DOHH2 (cell line): Measurements from ENCODE around the gene CTSG.
"Not testable (repeated sequence)": the region's sequence is repeated elsewhere in the genome, so short reads cannot be mapped to it uniquely, and the experiment has no call there.

ENCODE experiments used
- H3F3A ChIP-seq: fragments of 200-600 bp; sonication (generic), shearing (Covaris generic); 2 replicates; pipeline ENCODE4 v1.6.0; 2016; ENCODE audit warnings: antibody characterized with exemption, mild to moderate bottlenecking; ENCODE audit not compliant: control insufficient read depth, insufficient read depth
- H3K27ac ChIP-seq: fragments of 200-600 bp; sonication (generic); 2 replicates; pipeline ENCODE4 v1.5.1; 2014; ENCODE audit warnings: low read depth, mild to moderate bottlenecking, low read length, moderate library complexity
- H3K27me3 ChIP-seq: fragments of 200-600 bp; sonication (generic); 2 replicates; pipeline ENCODE4 v1.6.1; 2014; ENCODE audit warnings: mild to moderate bottlenecking, low read length, mixed read lengths; ENCODE audit not compliant: control insufficient read depth
- H3K36me3 ChIP-seq: fragments of 200-600 bp; sonication (generic); 2 replicates; pipeline ENCODE4 v1.6.1; 2014; ENCODE audit warnings: mild to moderate bottlenecking, low read length, moderate library complexity, mixed read lengths; ENCODE audit not compliant: control insufficient read depth
- H3K4me1 ChIP-seq: fragments of 200-600 bp; sonication (generic); 2 replicates; pipeline ENCODE4 v1.6.1; 2014; ENCODE audit warnings: mild to moderate bottlenecking, low read length, mixed read lengths; ENCODE audit not compliant: control insufficient read depth
- H3K4me2 ChIP-seq: fragments of 200-600 bp; sonication (generic); 2 replicates; pipeline ENCODE4 v1.6.0; 2014; ENCODE audit warnings: mild to moderate bottlenecking, low read length, moderate library complexity
- H3K4me3 ChIP-seq: fragments of 200-600 bp; sonication (generic); 2 replicates; pipeline ENCODE4 v1.5.1; 2014; ENCODE audit warnings: mild to moderate bottlenecking, low read length, mixed read lengths
- H3K79me2 ChIP-seq: fragments of 200-600 bp; sonication (generic); 2 replicates; pipeline ENCODE4 v1.6.1; 2014; ENCODE audit warnings: mild to moderate bottlenecking, low read length, mixed read lengths; ENCODE audit not compliant: control insufficient read depth
- H3K9me2 ChIP-seq: fragments of 200-600 bp; sonication (generic); replicated peaks from 2 replicates; pipeline ENCODE4 v1.6.1; 2014; ENCODE audit warnings: mild to moderate bottlenecking, low read length, mixed read lengths; ENCODE audit not compliant: control insufficient read depth
- H3K9me3 ChIP-seq: fragments of 200-600 bp; sonication (generic); 2 replicates; pipeline ENCODE4 v1.6.1; 2014; ENCODE audit warnings: antibody characterized with exemption, low read length, mixed read lengths; ENCODE audit not compliant: control insufficient read depth, insufficient read depth
- H4K20me1 ChIP-seq: fragments of 200-600 bp; sonication (generic); 2 replicates; pipeline ENCODE4 v1.6.0; 2014; ENCODE audit warnings: low read depth, mild to moderate bottlenecking, antibody characterized with exemption, low read length, moderate library complexity; ENCODE audit not compliant: control insufficient read depth, insufficient read depth
- EZH2phosphoT487 ChIP-seq: fragments of 200-600 bp; sonication (generic); IDR thresholded peaks from 2 replicates; pipeline ENCODE4 v1.6.1; 2017; ENCODE audit warnings: borderline replicate concordance, mild to moderate bottlenecking, antibody characterized with exemption, low read length, moderate library complexity, mixed read lengths
- TF ChIP-seq, protein P1 (sequence below): fragments of 200-600 bp; sonication (generic); IDR thresholded peaks from one replicate; pipeline ENCODE4 v1.5.1; 2014; ENCODE audit warnings: antibody characterized with exemption, mild to moderate bottlenecking, low read depth, low read length; ENCODE audit not compliant: poor library complexity, severe bottlenecking

Gene CTSG

DNA sequence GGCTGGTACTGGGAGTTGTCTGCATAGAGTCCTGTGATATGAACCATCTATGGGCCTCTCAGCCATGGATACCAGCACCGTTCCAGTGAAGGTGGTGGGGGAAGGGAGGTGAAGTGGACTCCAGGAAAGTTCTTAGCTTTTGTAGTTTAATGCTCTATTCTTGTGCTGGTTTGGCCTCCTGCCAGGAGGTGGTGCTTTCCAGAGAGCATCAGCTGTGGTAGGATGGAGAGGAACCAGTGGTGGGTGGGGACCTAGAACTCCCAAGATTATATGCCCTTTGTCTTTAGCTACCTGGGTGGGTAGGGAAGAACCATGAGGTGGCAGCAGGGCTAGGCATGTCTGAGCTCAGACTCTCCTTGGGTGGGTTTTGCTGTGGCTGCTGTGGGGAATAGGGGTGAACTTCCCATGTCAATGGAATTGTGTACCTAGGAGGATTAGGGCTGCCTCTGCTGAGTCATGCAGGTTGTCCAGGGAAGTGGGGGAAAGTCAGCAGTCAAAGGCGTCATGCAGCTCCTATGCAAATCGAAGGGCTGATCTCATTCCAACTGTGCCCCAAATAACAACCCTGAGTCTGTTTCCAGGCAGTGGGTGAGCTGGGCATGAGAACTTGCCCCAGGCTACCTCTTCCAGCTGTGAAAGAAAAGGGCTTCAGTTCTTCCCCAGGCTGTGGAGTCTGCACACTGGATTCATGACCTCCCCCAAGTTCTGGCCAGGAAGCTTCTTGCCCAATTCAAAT, 19.2 kb upstream of the CTSG start:
- TF ChIP-seq, protein P1, sequence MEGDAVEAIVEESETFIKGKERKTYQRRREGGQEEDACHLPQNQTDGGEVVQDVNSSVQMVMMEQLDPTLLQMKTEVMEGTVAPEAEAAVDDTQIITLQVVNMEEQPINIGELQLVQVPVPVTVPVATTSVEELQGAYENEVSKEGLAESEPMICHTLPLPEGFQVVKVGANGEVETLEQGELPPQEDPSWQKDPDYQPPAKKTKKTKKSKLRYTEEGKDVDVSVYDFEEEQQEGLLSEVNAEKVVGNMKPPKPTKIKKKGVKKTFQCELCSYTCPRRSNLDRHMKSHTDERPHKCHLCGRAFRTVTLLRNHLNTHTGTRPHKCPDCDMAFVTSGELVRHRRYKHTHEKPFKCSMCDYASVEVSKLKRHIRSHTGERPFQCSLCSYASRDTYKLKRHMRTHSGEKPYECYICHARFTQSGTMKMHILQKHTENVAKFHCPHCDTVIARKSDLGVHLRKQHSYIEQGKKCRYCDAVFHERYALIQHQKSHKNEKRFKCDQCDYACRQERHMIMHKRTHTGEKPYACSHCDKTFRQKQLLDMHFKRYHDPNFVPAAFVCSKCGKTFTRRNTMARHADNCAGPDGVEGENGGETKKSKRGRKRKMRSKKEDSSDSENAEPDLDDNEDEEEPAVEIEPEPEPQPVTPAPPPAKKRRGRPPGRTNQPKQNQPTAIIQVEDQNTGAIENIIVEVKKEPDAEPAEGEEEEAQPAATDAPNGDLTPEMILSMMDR = no peak
- TF ChIP-seq EZH2phosphoT487 = no peak
- Histone ChIP-seq H3K27me3 (no peaks in the 10 kb centered on the region), H3K4me2 (no peak overlapping the region), H3K9me2 (no peaks in the 10 kb centered on the region; the same call in 1 of the 2 replicates), H3K79me2 (no peaks in the 10 kb centered on the region), H3K4me3 (no peak overlapping the region), H3K27ac (no peak overlapping the region), H3K36me3 (no peaks in the 10 kb centered on the region), H4K20me1 (no peaks in the 10 kb centered on the region), H3K9me3 (no peaks in the 10 kb centered on the region), H3F3A (no peaks in the 10 kb centered on the region), H3K4me1 (no peaks in the 10 kb centered on the region)

DNA sequence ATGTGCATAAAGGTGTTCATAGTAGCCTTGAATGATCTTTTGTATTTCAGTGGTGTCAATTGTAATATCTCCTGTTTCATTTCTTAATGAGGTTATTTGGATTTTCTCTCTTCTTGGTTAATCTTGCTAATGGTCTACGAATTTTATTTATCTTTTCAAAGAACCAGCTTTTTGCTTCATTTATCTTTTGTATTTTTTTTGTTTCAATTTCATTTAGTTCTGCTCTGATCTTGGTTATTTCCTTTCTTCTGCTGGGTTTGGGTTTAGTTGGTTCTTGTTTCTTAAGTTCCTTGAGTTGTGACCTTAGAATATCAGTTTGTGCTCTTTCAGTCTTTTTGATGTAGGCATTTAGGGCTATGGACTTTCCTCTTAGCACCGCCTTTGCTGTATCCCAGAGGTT, 15.0 kb upstream of the CTSG start:
- H3F3A ChIP-seq, H3K4me2 ChIP-seq, H3K79me2 ChIP-seq, H4K20me1 ChIP-seq, H3K27ac ChIP-seq, H3K36me3 ChIP-seq, H3K27me3 ChIP-seq, H3K9me3 ChIP-seq, H3K4me3 ChIP-seq, H3K4me1 ChIP-seq, H3K9me2 ChIP-seq: not testable (repeated sequence)

DNA sequence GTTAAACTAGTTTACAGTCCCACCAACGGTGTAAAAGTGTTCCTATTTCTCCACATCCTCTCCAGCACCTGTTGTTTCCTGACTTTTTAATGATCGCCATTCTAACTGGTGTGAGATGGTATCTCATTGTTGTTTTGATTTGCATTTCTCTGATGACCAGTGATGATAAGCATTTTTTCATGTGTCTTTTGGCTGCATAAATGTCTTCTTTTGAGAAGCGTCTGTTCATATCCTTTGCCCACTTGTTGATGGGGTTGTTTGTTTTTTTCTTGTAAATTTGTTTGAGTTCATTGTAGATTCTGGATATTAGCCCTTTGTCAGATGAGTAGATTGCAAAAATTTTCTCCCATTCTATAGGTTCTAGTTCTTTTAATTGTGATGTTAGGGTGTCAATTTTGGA, 8.4 kb upstream of the CTSG start:
- not testable (repeated sequence) for H3K9me2 ChIP-seq, H3K27ac ChIP-seq

DNA sequence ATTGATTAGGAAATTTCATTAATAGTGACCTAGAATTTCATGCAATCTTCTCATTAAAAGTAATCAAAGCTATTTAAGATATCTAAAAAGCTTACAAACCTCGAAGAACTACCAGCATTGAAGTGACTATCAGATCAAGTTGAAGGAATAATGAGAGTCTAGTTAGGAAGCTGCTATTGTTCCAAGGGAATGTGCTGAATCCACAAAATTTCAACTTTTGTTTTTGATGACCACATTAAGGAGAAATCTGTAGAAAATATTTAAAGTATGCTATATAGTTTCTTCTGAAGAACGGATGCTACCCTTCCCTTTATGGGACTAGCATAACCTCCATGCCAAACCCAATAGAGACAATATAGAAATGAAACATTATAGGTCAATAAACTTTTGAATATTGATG, 2.5 kb upstream of the CTSG start:
- H3K4me3 ChIP-seq = no peak overlapping the region
- H3K27me3 ChIP-seq = no peaks in the 10 kb centered on the region
- H3K9me3 ChIP-seq = no peaks in the 10 kb centered on the region
- no peaks in the 10 kb centered on the region for H3K4me1 ChIP-seq
- no peaks in the 10 kb centered on the region for H3K9me2 ChIP-seq
- H3F3A ChIP-seq = no peaks in the 10 kb centered on the region
- TF ChIP-seq, protein P1 = no peak
- no peak for TF ChIP-seq EZH2phosphoT487
- no peak overlapping the region for H3K27ac ChIP-seq
- H3K4me2 ChIP-seq = no peak overlapping the region
- H3K36me3 ChIP-seq = no peaks in the 10 kb centered on the region
- no peaks in the 10 kb centered on the region for H4K20me1 ChIP-seq
- no peaks in the 10 kb centered on the region for H3K79me2 ChIP-seq

More for the DNA sequence above, 8.4 kb upstream of the CTSG start:
- H3K4me2 ChIP-seq, H3K36me3 ChIP-seq, H3K4me1 ChIP-seq, H3F3A ChIP-seq, H4K20me1 ChIP-seq, H3K9me3 ChIP-seq, H3K27me3 ChIP-seq, H3K79me2 ChIP-seq, H3K4me3 ChIP-seq: not testable (repeated sequence)
